Right lobe of liver (tissue), 6 donors: ENCODE data around the gene PM20D1. TPM values are rescaled to one million over a fixed set of nuclear protein-coding genes. Genes with fewer than 3 reads are reported as not detected.
"Not testable (repeated sequence)": the region's sequence is repeated elsewhere in the genome, so short reads cannot be mapped to it uniquely, and the experiment has no call there.

Experiments
- ATAC-seq, 4 donors: fragments of 200-7000 bp; cut with Tn5 transposase; one replicate each; pipeline ENCODE4 v1.9.1; 2020; ENCODE audit warnings: mild to moderate bottlenecking in 4 of 4, moderate library complexity in 4 of 4
- DNase-seq, 3 donors: peaks; one replicate each; pipeline ENCODE4 v3.0.0-alpha.2; 2020
- H3K27ac ChIP-seq, 3 donors: fragments of 200-600 bp; one replicate each; pipeline ENCODE4 v1.8.0; 2022
- H3K27me3 ChIP-seq, 2 donors: fragments of 200-600 bp; one replicate each; pipeline ENCODE4 v1.8.0; 2022
- H3K36me3 ChIP-seq, 4 donors: fragments of 200-600 bp; sonication (generic) in 1 of 4; one replicate each; pipeline versions ENCODE4 v1.5.1 to v1.8.0; 2017 to 2022; ENCODE audit warnings: control low read depth in 1 of 4
- H3K4me1 ChIP-seq, 4 donors: fragments of 200-600 bp; sonication (generic) in 1 of 4; one replicate each; pipeline versions ENCODE4 v1.5.1 to v1.8.0; 2017 to 2022; ENCODE audit warnings: control low read depth in 1 of 4
- H3K4me3 ChIP-seq, 3 donors: fragments of 200-600 bp; one replicate each; pipeline ENCODE4 v1.8.0; 2022
- H3K9me3 ChIP-seq, 4 donors: fragments of 200-600 bp; sonication (generic) in 1 of 4; one replicate each; pipeline versions ENCODE4 v1.5.1 to v1.8.0; 2017 to 2022; ENCODE audit warnings: control low read depth in 1 of 4
- POLR2A ChIP-seq: fragments of 450-650 bp; IDR thresholded peaks from one replicate; pipeline ENCODE4 v1.6.1; 2017; ENCODE audit warnings: antibody characterized with exemption, mild to moderate bottlenecking
- WGBS: methylation state at CpG from one replicate; pipeline ENCODE4 v1.1.6; 2018; ENCODE audit warnings: low coverage, low lambda C conversion rate; ENCODE audit not compliant: insufficient coverage; ENCODE audit errors: missing lambda C conversion rate; 5-methylcytosine and 5-hydroxymethylcytosine counted together
- intact Hi-C, 2 donors: fragments of 100-400 bp; cut with DNase I; formaldehyde crosslinking; loops; one replicate each; pipeline versions ENCODE4 v1.11.2 to v1.14.1; 2022
- long read RNA-seq: library from polyadenylated mRNA; unstranded; transcript quantifications from one replicate; pipeline ENCODE4 v2.0.0, GENCODE V29; 2019
- total RNA-seq, 6 experiments: library from RNA; depleted of rRNA in 2 of 6; stranded (reverse); fragments of >200 nt in 2 of 6; fragmentation: NEBNext Ultra II Directional in 3 of 6; extraction: Animal tissue kit (Norgen Biotek cat#: 25700) in 3 of 6; gene quantifications; one replicate each; pipeline versions ENCODE4 v1.1.0 to v1.2.4, GENCODE V29; 2016 to 2023
- TF ChIP-seq, protein P1 (sequence below), 4 donors: fragments of 200-600 bp in 3 of 4; fragments of 450-650 bp in 1 of 4; IDR thresholded peaks; one replicate each; pipeline versions ENCODE4 v1.5.1 to v1.8.0; 2016 to 2022; ENCODE audit warnings: antibody characterized with exemption in 4 of 4, mild to moderate bottlenecking in 2 of 4
- donor health status: DM: no; HTN: yes; CAD: no.
- donor health status: DM: no; HTN: no; CAD: no.
- donor health status: DM: no; HTN: no; CAD: no.
- donor health status: DM: no; HTN: yes; CAD: no.
- donor health status: DM: no; HTN: yes; CAD: no.

PM20D1 gene, protein sequence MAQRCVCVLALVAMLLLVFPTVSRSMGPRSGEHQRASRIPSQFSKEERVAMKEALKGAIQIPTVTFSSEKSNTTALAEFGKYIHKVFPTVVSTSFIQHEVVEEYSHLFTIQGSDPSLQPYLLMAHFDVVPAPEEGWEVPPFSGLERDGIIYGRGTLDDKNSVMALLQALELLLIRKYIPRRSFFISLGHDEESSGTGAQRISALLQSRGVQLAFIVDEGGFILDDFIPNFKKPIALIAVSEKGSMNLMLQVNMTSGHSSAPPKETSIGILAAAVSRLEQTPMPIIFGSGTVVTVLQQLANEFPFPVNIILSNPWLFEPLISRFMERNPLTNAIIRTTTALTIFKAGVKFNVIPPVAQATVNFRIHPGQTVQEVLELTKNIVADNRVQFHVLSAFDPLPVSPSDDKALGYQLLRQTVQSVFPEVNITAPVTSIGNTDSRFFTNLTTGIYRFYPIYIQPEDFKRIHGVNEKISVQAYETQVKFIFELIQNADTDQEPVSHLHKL
- under 1 TPM in 4 of 6 experiments, not detected in 2; 0.12 to 0.42 (median 0.15) TPM for total RNA-seq
- long read RNA-seq: 0 reads

DNA sequence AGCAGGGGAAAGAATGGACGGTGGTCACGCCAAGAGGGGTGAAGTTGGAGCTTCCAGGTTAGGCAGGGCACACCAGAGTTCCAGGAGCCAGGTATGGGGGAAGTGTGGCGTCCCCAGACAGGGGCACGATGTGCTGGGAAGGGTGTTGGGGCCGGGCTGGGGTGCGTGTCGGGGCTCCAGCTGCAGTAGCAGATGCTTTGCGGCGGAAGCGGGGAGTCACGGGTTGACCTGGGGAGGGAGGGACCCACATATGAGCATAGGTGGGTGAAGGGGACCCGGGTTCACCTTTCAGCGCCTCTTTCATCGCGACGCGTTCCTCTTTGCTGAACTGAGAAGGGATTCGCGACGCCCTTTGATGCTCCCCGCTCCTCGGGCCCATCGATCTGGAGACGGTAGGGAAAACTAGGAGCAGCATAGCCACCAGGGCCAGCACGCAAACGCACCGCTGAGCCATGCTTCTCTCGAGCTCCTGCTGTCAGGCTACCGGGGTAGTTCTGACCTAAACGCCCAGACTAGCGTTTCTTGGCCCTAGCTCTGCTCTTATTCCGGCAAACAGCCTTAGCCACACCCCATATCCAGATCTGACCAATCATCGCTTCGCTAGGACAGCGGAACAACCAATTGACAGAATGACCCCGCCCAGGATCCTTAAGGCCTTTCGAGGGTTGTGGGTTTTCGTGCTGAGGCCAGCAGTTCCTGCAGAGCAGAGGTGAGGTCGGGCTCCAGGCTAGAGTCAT, at the start of gene PM20D1:
TSS of gene PM20D1 (minus strand) at position 514 of the 737 bp plus-strand sequence. CDS start at position 454, 60 bp downstream.
- peak; percentile 87 to 99 (median 93) for ATAC-seq
- Histone ChIP-seq H3K4me3 (peak within 1 kb of the TSS; percentile 25 to 26 (median 26)), H3K36me3 (no peaks in the 10 kb centered on the region), H3K27me3 (no peaks in the 10 kb centered on the region), H3K27ac (no peak within 1 kb of the TSS), H3K9me3 (no peaks in the 10 kb centered on the region), H3K4me1 (no peaks in the 10 kb centered on the region)
- TF ChIP-seq POLR2A: peak; percentile 15
- TF ChIP-seq, protein P1, sequence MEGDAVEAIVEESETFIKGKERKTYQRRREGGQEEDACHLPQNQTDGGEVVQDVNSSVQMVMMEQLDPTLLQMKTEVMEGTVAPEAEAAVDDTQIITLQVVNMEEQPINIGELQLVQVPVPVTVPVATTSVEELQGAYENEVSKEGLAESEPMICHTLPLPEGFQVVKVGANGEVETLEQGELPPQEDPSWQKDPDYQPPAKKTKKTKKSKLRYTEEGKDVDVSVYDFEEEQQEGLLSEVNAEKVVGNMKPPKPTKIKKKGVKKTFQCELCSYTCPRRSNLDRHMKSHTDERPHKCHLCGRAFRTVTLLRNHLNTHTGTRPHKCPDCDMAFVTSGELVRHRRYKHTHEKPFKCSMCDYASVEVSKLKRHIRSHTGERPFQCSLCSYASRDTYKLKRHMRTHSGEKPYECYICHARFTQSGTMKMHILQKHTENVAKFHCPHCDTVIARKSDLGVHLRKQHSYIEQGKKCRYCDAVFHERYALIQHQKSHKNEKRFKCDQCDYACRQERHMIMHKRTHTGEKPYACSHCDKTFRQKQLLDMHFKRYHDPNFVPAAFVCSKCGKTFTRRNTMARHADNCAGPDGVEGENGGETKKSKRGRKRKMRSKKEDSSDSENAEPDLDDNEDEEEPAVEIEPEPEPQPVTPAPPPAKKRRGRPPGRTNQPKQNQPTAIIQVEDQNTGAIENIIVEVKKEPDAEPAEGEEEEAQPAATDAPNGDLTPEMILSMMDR (IDR thresholded peaks at IDR 0.05): no peak
- peak; percentile 58 to 65 (median 62) for DNase-seq
- WGBS: 62% methylated on average over 19 of the region's 39 CpGs
- intact Hi-C loops: no loop called here

DNA sequence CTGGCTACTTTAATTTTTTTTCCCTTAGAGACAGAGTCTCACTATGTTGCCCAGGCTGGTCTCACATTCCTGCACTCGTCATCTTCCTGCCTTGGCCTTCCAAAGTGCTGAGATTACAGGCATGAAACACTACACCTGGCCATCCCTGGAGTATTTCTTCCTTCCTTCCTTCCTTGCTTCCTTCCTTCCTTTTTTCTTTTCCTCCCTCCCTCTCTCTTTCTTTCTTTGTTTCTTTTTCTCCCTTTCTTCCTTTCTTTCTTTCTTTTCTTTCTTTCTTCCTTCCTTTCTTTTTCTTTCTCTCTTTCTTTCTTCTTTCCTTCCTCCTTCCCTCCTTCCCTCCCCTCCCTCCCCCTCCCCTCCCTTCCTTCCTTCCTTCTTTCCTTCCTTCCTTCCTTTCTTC, 46.4 kb upstream of the PM20D1 start:
- intact Hi-C loops: no loop called here
- Histone ChIP-seq H3K9me3 (no peaks in the 10 kb centered on the region), H3K4me1 (peaks cover 0 to 4% (median 0%) of the 10 kb centered on the region in 4 donors), H3K27me3 (no peaks in the 10 kb centered on the region), H3K36me3 (no peaks in the 10 kb centered on the region), H3K4me3 (no peak overlapping the region), H3K27ac (no peak overlapping the region)
- 86% methylated on average over 1 of the region's 1 CpG for WGBS
- ATAC-seq (no peak), DNase-seq (no peak)
- TF ChIP-seq, protein P1 (IDR thresholded peaks at IDR 0.05): no peak
- TF ChIP-seq POLR2A: no peak

DNA sequence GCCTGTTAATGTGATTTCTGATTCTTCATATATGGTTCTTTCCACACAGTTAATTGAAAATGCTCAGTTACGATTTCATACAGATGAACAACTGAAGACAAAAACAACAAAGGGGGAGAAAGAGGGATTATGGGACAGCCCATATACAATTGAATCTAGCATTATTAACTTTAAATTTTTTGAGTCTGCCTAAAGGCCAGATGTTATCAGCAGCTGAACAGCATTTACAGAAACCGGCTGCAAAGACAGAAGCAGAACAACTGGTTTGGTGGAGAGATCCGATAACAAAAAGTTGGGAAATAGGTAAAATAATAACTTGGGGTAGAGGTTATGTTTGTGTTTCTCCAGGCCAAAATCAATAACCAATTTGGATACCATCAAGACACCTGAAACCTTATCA, 44.2 kb upstream of the PM20D1 start:
- H3K27me3 ChIP-seq, H3K36me3 ChIP-seq, H3K4me3 ChIP-seq, DNase-seq, H3K27ac ChIP-seq, H3K4me1 ChIP-seq, intact Hi-C loops, ATAC-seq, H3K9me3 ChIP-seq: not testable (repeated sequence)
- 39% methylated on average over 3 of the region's 3 CpGs for WGBS

DNA sequence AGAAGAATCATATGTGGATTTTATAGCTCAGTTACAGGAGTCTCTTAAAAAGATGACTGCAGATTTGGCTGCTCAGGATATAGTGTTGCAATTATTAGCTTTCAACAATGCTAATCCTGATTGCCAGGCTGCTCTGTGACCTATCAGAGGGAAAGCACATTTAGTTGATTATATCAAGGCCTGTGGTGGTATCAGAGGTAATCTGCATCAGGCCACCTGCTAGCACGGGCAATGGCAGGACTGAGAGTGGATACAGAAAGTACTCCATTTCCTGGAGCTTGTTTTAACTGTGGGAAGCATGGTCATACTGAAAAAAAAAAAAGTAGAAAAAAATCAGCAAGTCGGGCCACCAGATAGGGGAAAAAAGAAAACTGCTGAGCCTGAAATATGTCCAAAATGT, 42.2 kb upstream of the PM20D1 start:
- DNase-seq, H3K4me3 ChIP-seq, intact Hi-C loops, H3K9me3 ChIP-seq, ATAC-seq, H3K36me3 ChIP-seq, H3K4me1 ChIP-seq, H3K27ac ChIP-seq, H3K27me3 ChIP-seq: not testable (repeated sequence)
- 30% methylated on average over 2 of the region's 2 CpGs for WGBS

DNA sequence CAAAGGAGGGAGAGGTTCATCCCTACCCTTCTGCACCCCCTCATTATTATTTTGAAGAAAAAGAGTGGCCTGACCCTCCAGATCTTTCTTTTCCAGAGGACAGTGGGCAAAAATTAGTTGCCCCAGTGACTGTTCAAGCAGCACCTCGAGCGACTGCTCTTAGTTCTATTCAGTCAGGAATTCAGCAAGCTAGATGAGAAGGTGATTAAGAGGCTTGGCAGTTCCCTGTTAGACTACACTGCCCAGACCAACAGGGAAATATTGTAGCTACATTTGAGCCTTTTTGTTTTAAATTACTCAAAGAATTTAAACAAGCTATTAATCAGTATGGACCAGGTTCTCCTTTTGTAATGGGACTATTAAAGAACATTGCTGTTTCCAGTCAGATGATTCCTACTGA, 41.5 kb upstream of the PM20D1 start:
- H3K36me3 ChIP-seq, H3K9me3 ChIP-seq, ATAC-seq, H3K4me1 ChIP-seq, DNase-seq, H3K27ac ChIP-seq, H3K4me3 ChIP-seq, H3K27me3 ChIP-seq, intact Hi-C loops: not testable (repeated sequence)
- WGBS: no CpG with 5 or more reads among the region's 2 CpGs

DNA sequence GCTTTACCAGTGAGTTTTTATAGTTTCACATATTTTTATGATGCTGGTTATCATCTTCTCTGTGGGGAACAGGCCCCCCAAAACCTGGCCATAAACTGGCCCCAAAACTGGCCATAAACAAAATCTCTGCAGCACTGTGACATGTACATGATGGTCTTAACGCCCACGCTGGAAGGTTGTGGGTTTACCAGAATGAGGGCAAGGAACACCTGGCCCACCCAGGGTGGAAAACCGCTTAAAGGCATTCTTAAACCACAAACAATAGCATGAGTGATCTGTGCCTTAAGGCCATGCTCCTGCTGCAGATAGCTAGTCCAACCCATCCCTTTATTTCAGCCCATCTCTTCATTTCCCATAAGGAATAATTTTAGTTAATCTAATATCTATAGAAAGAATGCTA, 40.7 kb upstream of the PM20D1 start:
- H3K4me3 ChIP-seq, ATAC-seq, H3K9me3 ChIP-seq, H3K4me1 ChIP-seq, H3K27me3 ChIP-seq, H3K36me3 ChIP-seq, DNase-seq, intact Hi-C loops, H3K27ac ChIP-seq: not testable (repeated sequence)
- whole genome bisulfite sequencing: 87% methylated on average over 3 of the region's 3 CpGs

DNA sequence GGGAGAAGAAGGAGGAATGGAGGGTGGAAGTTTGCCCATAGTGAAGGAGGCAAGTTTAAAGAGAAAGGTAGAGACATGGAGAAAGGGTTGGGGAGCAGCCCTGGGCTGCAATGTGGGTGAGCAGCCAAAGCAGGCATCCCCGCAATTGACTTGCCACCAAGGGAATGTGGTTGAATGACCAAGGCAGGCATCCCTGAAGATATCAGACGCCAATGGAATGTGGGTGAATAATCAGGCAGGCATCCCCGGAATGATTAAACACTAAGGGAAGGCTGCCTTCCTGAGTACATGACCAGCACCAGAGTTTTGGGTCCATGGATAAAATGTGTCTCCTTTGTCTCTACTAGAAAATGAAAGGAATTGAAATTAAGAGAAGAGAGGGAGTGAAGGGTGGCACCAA, 39.8 kb upstream of the PM20D1 start:
- H3K27ac ChIP-seq, H3K9me3 ChIP-seq, intact Hi-C loops, DNase-seq, H3K27me3 ChIP-seq, H3K36me3 ChIP-seq, H3K4me1 ChIP-seq, ATAC-seq, H3K4me3 ChIP-seq: not testable (repeated sequence)
- 100% methylated on average over 2 of the region's 3 CpGs for WGBS

DNA sequence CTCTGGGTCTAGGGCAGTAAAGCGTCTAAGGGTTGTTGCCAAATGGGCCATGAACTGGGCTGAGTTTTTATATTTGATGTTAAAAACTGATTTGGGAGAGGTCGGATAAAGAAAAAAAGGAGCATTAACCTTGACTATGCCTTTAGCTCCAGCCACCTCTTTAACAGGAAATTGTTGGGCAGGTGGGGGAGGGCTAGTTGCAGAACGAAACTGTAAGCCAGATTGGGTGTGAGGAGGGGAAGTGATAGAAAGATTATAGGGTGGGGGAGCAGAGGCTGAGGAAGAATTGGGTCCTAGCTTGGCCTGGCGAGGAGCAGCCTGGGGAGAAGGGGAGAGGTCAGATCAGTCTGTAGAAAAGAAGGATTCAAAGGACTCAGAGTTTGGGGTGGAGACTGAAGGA, 39.1 kb upstream of the PM20D1 start:
- DNase-seq, ATAC-seq, H3K27ac ChIP-seq, H3K9me3 ChIP-seq, H3K27me3 ChIP-seq, intact Hi-C loops, H3K36me3 ChIP-seq, H3K4me1 ChIP-seq, H3K4me3 ChIP-seq: not testable (repeated sequence)
- WGBS: 55% methylated on average over 4 of the region's 4 CpGs
